ENCODE results near the gene HOXD13.
A peak's percentile ranks its signal among the peaks of the same experiment; 100 is the strongest.

The HOXD13 gene

GRCh38 chr2:176099728-176100546 is 7.4 kb downstream of the HOXD13 start, which contains the start of gene HOXD12:
Gene HOXD12 (plus strand): TSS chr2:176099795. CDS start chr2:176099802, 7 bp downstream.
- TF ChIP-seq CTCF (IDR thresholded peaks at IDR 0.05; ENCODE audit: control insufficient read depth, insufficient read depth, low read depth, low read length, missing control alignments): no peak
- DNase-seq (ENCODE audit: low read depth): no peak
- H3K4me3 ChIP-seq (ENCODE audit: control insufficient read depth, low read depth, low read length): peak within 1 kb of the TSS; percentile 73; the same call in 1 of the 2 replicates

- TF ChIP-seq CTCF (IDR thresholded peaks at IDR 0.05; ENCODE audit: control insufficient read depth, insufficient read depth, low read depth, low read length, missing control alignments): no peak
- no peak for DNase-seq (ENCODE audit: low read depth)
- H3K4me3 ChIP-seq (ENCODE audit: control insufficient read depth, low read depth, low read length): no peak overlapping the region
These were observed 8.1 kb downstream of the HOXD13 start for GRCh38 chr2:176100547-176101140.

- TF ChIP-seq CTCF (IDR thresholded peaks at IDR 0.05; ENCODE audit: control insufficient read depth, insufficient read depth, low read depth, low read length, missing control alignments): no peak
- no peak for DNase-seq (ENCODE audit: low read depth)
- H3K4me3 ChIP-seq (ENCODE audit: control insufficient read depth, low read depth, low read length): no peak overlapping the region
These were observed 8.8 kb downstream of the HOXD13 start for GRCh38 chr2:176101216-176101830.

- DNase-seq (ENCODE audit: low read depth): no peak
- H3K4me3 ChIP-seq (ENCODE audit: control insufficient read depth, low read depth, low read length): no peak overlapping the region
- no peak for TF ChIP-seq CTCF (IDR thresholded peaks at IDR 0.05; ENCODE audit: control insufficient read depth, insufficient read depth, low read depth, low read length, missing control alignments)
These were observed 9.3 kb downstream of the HOXD13 start for GRCh38 chr2:176101842-176102241.

- no peak for TF ChIP-seq CTCF (IDR thresholded peaks at IDR 0.05; ENCODE audit: control insufficient read depth, insufficient read depth, low read depth, low read length, missing control alignments)
- DNase-seq (ENCODE audit: low read depth): no peak
- H3K4me3 ChIP-seq (ENCODE audit: control insufficient read depth, low read depth, low read length): no peak overlapping the region
These were observed 9.9 kb downstream of the HOXD13 start for GRCh38 chr2:176102309-176102866.

- no peak for TF ChIP-seq CTCF (IDR thresholded peaks at IDR 0.05; ENCODE audit: control insufficient read depth, insufficient read depth, low read depth, low read length, missing control alignments)
- DNase-seq (ENCODE audit: low read depth): no peak
- no peak overlapping the region for H3K4me3 ChIP-seq (ENCODE audit: control insufficient read depth, low read depth, low read length)
These were observed 10.7 kb downstream of the HOXD13 start for GRCh38 chr2:176103194-176103593.

All from AG09309 (cell line).